ENCODE results near the gene COQ8A.

Gene COQ8A

GRCh38 chr1:226939438-226940028 lies 561 bp upstream of the COQ8A start:
- TF ChIP-seq CTCF (IDR thresholded peaks at IDR 0.05; ENCODE audit: low read length, missing control alignments) = no peak
- H3K4me3 ChIP-seq (replicated peaks; ENCODE audit: low read depth, low read length) = peak overlapping the region; percentile 71
- DNase-seq (ENCODE audit: low read depth) = no peak

GRCh38 chr1:226940806-226941067 lies 643 bp downstream of the COQ8A start:
- no peak for DNase-seq (ENCODE audit: low read depth)
- TF ChIP-seq CTCF (IDR thresholded peaks at IDR 0.05; ENCODE audit: low read length, missing control alignments) = no peak
- H3K4me3 ChIP-seq (replicated peaks; ENCODE audit: low read depth, low read length) = peak overlapping the region; percentile 77

GRCh38 chr1:226942392-226942791 lies 2.3 kb downstream of the COQ8A start:
- no peak overlapping the region for H3K4me3 ChIP-seq (replicated peaks; ENCODE audit: low read depth, low read length)
- DNase-seq (ENCODE audit: low read depth) = no peak
- TF ChIP-seq CTCF (IDR thresholded peaks at IDR 0.05; ENCODE audit: low read length, missing control alignments) = no peak

GRCh38 chr1:226943156-226943555 lies 3.1 kb downstream of the COQ8A start:
- no peak for TF ChIP-seq CTCF (IDR thresholded peaks at IDR 0.05; ENCODE audit: low read length, missing control alignments)
- H3K4me3 ChIP-seq (replicated peaks; ENCODE audit: low read depth, low read length) = no peak overlapping the region
- no peak for DNase-seq (ENCODE audit: low read depth)

GRCh38 chr1:226943927-226944326 lies 3.8 kb downstream of the COQ8A start:
- no peak for DNase-seq (ENCODE audit: low read depth)
- no peak overlapping the region for H3K4me3 ChIP-seq (replicated peaks; ENCODE audit: low read depth, low read length)
- TF ChIP-seq CTCF (IDR thresholded peaks at IDR 0.05; ENCODE audit: low read length, missing control alignments) = no peak

GRCh38 chr1:226945106-226945857 lies 5.2 kb downstream of the COQ8A start:
- no peak for TF ChIP-seq CTCF (IDR thresholded peaks at IDR 0.05; ENCODE audit: low read length, missing control alignments)
- no peak overlapping the region for H3K4me3 ChIP-seq (replicated peaks; ENCODE audit: low read depth, low read length)
- no peak for DNase-seq (ENCODE audit: low read depth)

- no peak for DNase-seq (ENCODE audit: low read depth)
- no peak overlapping the region for H3K4me3 ChIP-seq (replicated peaks; ENCODE audit: low read depth, low read length)
- no peak for TF ChIP-seq CTCF (IDR thresholded peaks at IDR 0.05; ENCODE audit: low read length, missing control alignments)
Measured at GRCh38 chr1:226945858-226946245, 5.8 kb downstream of the COQ8A start.

Measured in fibroblast of pulmonary artery (primary cell).